Fibroblast of villous mesenchyme (primary cell): ENCODE results near the gene MTCL3.
A peak's percentile ranks its signal among the peaks of the same experiment; 100 is the strongest.

Experiments
- DNase-seq: peaks from one replicate; pipeline ENCODE4 v3.0.0-alpha.2; 2010; ENCODE audit warnings: low read depth
- H3K4me3 ChIP-seq: 2 replicates; pipeline ENCODE4 v1.5.1; 2011; ENCODE audit warnings: low read depth, mild to moderate bottlenecking, low read length
- TF ChIP-seq, protein P1 (sequence below): IDR thresholded peaks from 2 replicates; pipeline ENCODE4 v1.5.1; 2012; ENCODE audit warnings: low read depth, mild to moderate bottlenecking, low read length; ENCODE audit not compliant: insufficient read depth

Gene MTCL3

DNA sequence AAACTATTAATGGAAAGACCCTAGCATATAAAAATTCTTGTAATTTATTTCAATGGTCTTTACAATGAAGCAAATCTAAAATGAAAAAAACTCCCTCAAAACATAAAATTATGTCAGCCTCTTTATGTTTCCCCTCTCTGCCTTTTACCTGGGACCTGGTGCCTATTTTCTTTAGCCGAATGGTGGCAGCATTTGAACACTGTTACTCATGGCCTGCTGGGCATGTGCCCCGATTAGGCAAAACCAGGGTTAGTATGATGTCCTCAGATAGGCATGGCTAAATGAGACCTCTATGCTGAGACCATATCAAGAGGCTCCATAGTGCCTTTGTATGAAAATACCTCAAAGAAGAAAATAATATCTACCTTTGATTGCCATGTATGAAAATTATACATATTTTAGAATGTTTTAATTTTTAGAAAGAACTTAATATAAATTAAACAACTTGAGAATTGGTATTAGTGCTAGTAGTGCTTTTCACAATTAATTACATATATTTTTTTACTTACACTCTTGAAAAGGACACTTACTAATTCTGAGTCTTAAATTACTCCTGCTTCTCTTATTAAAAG is 35.4 kb upstream of the MTCL3 start:
- DNase-seq: peak; percentile 28
- H3K4me3 ChIP-seq: no peak overlapping the region
- TF ChIP-seq, protein P1, sequence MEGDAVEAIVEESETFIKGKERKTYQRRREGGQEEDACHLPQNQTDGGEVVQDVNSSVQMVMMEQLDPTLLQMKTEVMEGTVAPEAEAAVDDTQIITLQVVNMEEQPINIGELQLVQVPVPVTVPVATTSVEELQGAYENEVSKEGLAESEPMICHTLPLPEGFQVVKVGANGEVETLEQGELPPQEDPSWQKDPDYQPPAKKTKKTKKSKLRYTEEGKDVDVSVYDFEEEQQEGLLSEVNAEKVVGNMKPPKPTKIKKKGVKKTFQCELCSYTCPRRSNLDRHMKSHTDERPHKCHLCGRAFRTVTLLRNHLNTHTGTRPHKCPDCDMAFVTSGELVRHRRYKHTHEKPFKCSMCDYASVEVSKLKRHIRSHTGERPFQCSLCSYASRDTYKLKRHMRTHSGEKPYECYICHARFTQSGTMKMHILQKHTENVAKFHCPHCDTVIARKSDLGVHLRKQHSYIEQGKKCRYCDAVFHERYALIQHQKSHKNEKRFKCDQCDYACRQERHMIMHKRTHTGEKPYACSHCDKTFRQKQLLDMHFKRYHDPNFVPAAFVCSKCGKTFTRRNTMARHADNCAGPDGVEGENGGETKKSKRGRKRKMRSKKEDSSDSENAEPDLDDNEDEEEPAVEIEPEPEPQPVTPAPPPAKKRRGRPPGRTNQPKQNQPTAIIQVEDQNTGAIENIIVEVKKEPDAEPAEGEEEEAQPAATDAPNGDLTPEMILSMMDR: peak; percentile 52

DNA sequence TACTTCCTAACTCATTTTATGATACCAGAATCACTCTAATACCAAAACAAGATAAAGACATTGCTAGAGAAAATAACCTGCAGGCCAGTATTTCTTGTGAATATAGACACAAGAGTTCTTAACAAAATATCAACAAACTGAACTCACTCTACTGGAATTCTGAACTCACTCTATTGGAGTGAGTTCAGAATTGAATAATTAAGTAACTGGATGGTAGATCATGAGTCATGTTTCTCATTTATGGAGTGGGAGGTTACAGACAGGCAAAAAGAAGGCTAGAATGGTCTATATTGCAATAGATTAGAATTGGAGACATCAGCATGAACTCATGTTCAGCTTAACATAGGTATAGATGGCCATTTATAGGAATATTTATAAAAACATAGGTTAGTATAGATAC is 31.3 kb upstream of the MTCL3 start:
- TF ChIP-seq, protein P1: no peak
- no peak overlapping the region for H3K4me3 ChIP-seq
- DNase-seq: peak; percentile 44

DNA sequence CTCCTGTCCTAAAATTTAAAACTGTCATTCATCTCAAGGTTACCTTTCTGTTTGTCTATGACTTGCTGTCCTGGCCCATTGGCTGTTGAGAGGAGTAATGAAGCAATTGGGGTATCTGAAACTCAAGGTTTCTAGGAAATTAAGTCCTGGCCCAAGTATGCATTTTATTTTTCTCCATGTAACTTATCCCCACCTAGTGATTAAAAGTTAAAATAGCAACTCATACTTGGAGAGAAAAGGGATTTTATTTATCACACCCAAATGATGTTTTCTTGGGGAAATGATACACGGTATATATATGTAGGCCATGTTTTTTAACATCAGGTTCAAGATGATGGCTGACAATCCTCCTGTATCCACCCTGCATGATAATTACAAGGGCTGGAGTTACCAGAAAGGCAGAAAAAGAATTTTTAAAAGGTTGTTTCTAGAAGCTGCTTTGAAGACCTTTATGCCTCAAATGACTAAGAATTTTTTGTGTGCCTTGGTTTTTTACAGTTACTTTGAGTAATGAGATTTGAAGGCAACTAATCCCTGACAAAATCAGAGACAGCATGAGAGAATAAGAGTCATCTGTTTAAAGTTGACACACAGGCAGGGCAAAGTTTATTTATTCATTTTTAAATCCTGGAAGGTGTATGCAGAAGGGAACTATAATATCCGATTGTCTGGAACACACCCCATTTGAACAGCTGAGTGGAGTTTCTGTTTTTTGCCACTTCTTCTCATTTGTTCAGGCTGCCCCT is 28.9 kb upstream of the MTCL3 start:
- DNase-seq: peak; percentile 7
- H3K4me3 ChIP-seq: no peak overlapping the region

DNA sequence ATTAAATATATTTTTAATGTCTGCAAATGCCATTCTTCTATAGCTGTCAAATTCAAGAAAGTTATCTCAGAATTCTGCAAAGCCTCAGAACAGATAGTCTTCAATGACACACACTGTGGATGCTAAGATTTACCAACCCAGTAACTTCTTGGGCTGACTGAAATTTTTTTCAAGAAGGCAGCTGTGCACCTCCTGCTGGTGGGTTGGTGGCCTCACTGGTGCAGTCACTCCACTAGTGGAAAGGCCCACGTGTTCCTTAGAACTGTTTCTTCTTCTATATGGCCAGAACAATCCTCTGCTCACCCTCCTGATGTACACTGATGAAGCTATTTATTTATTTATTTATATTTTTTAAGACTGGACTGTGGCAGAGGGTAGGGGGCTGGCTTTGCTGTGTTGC is 28.1 kb upstream of the MTCL3 start:
- no peak overlapping the region for H3K4me3 ChIP-seq
- no peak for DNase-seq
- TF ChIP-seq, protein P1: peak; percentile 37

More for the DNA sequence above, 28.9 kb upstream of the MTCL3 start:
- TF ChIP-seq, protein P1: peak; percentile 3

DNA sequence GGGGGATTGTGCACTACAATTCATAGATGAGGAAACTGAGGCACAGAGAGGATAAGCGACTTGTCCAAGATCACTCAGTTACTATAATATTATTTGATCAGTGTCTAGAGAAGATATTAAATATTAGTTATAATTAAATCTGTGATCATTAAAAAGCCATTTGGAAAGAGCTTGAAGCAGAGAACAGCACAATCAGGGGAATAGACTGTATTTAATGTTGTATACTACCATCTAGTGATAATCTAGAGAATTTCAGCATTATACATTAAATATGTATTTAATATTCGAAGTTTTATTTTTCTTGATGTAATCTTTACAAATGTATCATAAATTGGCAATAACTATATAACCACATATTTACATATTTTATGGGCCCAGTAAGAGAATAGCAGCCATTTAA is 20.1 kb upstream of the MTCL3 start:
- no peak overlapping the region for H3K4me3 ChIP-seq
- TF ChIP-seq, protein P1: peak; percentile 26
- peak; percentile 34 for DNase-seq

DNA sequence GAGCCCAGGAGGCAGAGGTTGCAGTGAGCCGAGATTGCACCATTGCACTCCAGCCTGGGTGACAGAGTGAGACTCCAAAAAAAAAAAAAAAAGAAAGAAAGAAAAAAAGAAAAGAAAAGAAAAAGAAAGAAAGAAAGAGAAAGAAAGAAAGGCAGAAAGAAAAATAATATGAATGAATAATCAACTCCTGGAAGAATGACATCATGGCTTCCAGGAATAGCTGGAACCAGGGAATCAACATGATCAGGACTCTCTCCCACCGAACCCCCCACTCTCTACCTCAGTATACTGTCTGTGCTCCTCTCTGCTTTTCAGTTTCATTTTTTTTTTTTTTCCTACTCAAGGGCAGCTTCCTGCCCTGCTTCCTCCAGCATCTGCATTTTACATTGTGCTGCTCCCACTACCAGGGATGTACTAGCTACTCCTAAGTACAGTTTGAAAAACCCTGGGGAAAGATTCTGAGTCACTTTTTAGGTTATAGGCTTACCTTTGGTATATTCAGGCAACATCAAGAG is 19.7 kb upstream of the MTCL3 start:
- TF ChIP-seq, protein P1: no peak
- no peak for DNase-seq
- no peak overlapping the region for H3K4me3 ChIP-seq

DNA sequence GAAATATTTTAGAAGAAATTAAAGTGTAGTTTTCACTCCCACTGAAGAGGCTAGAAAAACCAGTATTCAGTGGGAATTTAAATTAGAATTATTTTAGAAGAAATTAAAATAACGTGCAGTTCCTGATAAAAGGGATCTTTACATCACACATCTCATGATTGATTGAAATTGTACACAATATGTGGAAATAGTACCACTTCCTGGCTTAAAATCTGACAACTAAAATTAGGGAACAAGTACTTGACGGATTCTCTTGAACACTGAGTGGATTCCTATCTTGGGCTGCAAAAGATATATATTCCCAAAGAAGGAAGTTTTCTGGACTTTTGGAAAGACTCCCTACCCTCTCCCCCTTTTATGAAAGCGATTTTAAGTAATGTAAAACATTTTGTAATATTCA is 14.6 kb upstream of the MTCL3 start:
- DNase-seq: no peak
- H3K4me3 ChIP-seq: no peak overlapping the region
- TF ChIP-seq, protein P1: no peak
